Adipocyte (in vitro differentiated cells): ENCODE results near the gene CA5A.
A peak's percentile ranks its signal among the peaks of the same experiment; 100 is the strongest.
"Not testable (repeated sequence)": the region's sequence is repeated elsewhere in the genome, so short reads cannot be mapped to it uniquely, and the experiment has no call there.

Source experiments
- DNase-seq: peaks from one replicate; pipeline ENCODE4 v3.0.0-alpha.2; 2015; ENCODE audit warnings: low read depth
- H3K27me3 ChIP-seq: replicated peaks from 2 replicates; pipeline ENCODE4 v1.7.0; 2013; ENCODE audit warnings: mild to moderate bottlenecking, low read length, moderate library complexity; ENCODE audit not compliant: control insufficient read depth, insufficient read depth
- H3K36me3 ChIP-seq: 2 replicates; pipeline ENCODE4 v1.7.0; 2013; ENCODE audit warnings: low read length, mild to moderate bottlenecking, moderate library complexity; ENCODE audit not compliant: control insufficient read depth, insufficient read depth, severe bottlenecking
- H3K4me1 ChIP-seq: 2 replicates; pipeline ENCODE4 v1.7.0; 2013; ENCODE audit warnings: mild to moderate bottlenecking, low read length, moderate library complexity; ENCODE audit not compliant: control insufficient read depth, insufficient read depth
- H3K4me3 ChIP-seq: 2 replicates; pipeline ENCODE4 v1.7.0; 2013; ENCODE audit warnings: mild to moderate bottlenecking, low read length, moderate library complexity
- H3K9ac ChIP-seq: 2 replicates; pipeline ENCODE4 v1.7.0; 2013; ENCODE audit warnings: mild to moderate bottlenecking, low read length, moderate library complexity
- H3K9me3 ChIP-seq: 2 replicates; pipeline ENCODE4 v1.7.0; 2013; ENCODE audit warnings: mild to moderate bottlenecking, low read length, moderate library complexity; ENCODE audit not compliant: control insufficient read depth

The CA5A gene

GRCh38 chr16:87869061-87869878, 67.1 kb downstream of the CA5A start, which contains the start of gene SLC7A5:
Gene SLC7A5, minus strand, starts transcription at chr16:87869507. Its CDS starts 85 bp downstream, at chr16:87869422.
- DNase-seq = peak; percentile 94
- not testable (repeated sequence) for H3K27me3 ChIP-seq, H3K4me1 ChIP-seq, H3K36me3 ChIP-seq, H3K9me3 ChIP-seq
- peak within 1 kb of the TSS; percentile 81 for H3K4me3 ChIP-seq
- peak within 1 kb of the TSS; percentile 73 for H3K9ac ChIP-seq

- H3K36me3 ChIP-seq, H3K4me1 ChIP-seq, H3K9me3 ChIP-seq, H3K27me3 ChIP-seq: not testable (repeated sequence)
- Histone ChIP-seq H3K9ac (peak overlapping the region; percentile 73), H3K4me3 (peak overlapping the region; percentile 81)
- DNase-seq = peak; percentile 85
Measured at GRCh38 chr16:87868254-87869029, 67.9 kb downstream of the CA5A start.

GRCh38 chr16:87865902-87866555, 70.3 kb downstream of the CA5A start:
- H3K27me3 ChIP-seq, H3K4me1 ChIP-seq, H3K4me3 ChIP-seq, H3K9me3 ChIP-seq, H3K9ac ChIP-seq, DNase-seq, H3K36me3 ChIP-seq: not testable (repeated sequence)

GRCh38 chr16:87864331-87864989, 71.9 kb downstream of the CA5A start:
- Histone ChIP-seq H3K9me3 (no peaks in the 10 kb centered on the region), H3K4me1 (peaks cover 11% of the 10 kb centered on the region), H3K27me3 (no peaks in the 10 kb centered on the region), H3K4me3 (no peak overlapping the region), H3K36me3 (no peaks in the 10 kb centered on the region), H3K9ac (no peak overlapping the region)
- DNase-seq = no peak

GRCh38 chr16:87863327-87863635, 73.0 kb downstream of the CA5A start:
- H3K9me3 ChIP-seq = not testable (repeated sequence)

GRCh38 chr16:87862597-87863326, 73.6 kb downstream of the CA5A start:
- not testable (repeated sequence) for DNase-seq, H3K4me3 ChIP-seq
- H3K4me1 ChIP-seq = peaks cover 11% of the 10 kb centered on the region

More at GRCh38 chr16:87863327-87863635, 73.0 kb downstream of the CA5A start:
- H3K27me3 ChIP-seq, DNase-seq, H3K9ac ChIP-seq, H3K36me3 ChIP-seq, H3K4me3 ChIP-seq: not testable (repeated sequence)
- H3K4me1 ChIP-seq = peaks cover 11% of the 10 kb centered on the region

GRCh38 chr16:87861300-87862099, 74.8 kb downstream of the CA5A start:
- not testable (repeated sequence) for H3K27me3 ChIP-seq, H3K4me1 ChIP-seq, H3K9me3 ChIP-seq, DNase-seq, H3K4me3 ChIP-seq, H3K36me3 ChIP-seq, H3K9ac ChIP-seq

More at GRCh38 chr16:87862597-87863326, 73.6 kb downstream of the CA5A start:
- not testable (repeated sequence) for H3K36me3 ChIP-seq, H3K27me3 ChIP-seq, H3K9ac ChIP-seq, H3K9me3 ChIP-seq

GRCh38 chr16:87860553-87861299, 75.6 kb downstream of the CA5A start:
- no peak overlapping the region for H3K9ac ChIP-seq
- H3K27me3 ChIP-seq = no peaks in the 10 kb centered on the region
- peaks cover 7% of the 10 kb centered on the region for H3K4me1 ChIP-seq
- no peak overlapping the region for H3K4me3 ChIP-seq
- peak; percentile 80 for DNase-seq
- H3K9me3 ChIP-seq = no peaks in the 10 kb centered on the region
- no peaks in the 10 kb centered on the region for H3K36me3 ChIP-seq

GRCh38 chr16:87858151-87858993, 78.0 kb downstream of the CA5A start:
- not testable (repeated sequence) for H3K36me3 ChIP-seq, H3K4me3 ChIP-seq, H3K9me3 ChIP-seq, H3K27me3 ChIP-seq, DNase-seq, H3K9ac ChIP-seq, H3K4me1 ChIP-seq
